AG08396 (cell line): ENCODE data around the gene TAF1L.
"Not testable (repeated sequence)": the region's sequence is repeated elsewhere in the genome, so short reads cannot be mapped to it uniquely, and the experiment has no call there.

Experiments used
- DNase-seq: peaks from one replicate; pipeline ENCODE4 v3.0.0; 2012; ENCODE audit warnings: low spot score, mixed read lengths

TAF1L gene, protein sequence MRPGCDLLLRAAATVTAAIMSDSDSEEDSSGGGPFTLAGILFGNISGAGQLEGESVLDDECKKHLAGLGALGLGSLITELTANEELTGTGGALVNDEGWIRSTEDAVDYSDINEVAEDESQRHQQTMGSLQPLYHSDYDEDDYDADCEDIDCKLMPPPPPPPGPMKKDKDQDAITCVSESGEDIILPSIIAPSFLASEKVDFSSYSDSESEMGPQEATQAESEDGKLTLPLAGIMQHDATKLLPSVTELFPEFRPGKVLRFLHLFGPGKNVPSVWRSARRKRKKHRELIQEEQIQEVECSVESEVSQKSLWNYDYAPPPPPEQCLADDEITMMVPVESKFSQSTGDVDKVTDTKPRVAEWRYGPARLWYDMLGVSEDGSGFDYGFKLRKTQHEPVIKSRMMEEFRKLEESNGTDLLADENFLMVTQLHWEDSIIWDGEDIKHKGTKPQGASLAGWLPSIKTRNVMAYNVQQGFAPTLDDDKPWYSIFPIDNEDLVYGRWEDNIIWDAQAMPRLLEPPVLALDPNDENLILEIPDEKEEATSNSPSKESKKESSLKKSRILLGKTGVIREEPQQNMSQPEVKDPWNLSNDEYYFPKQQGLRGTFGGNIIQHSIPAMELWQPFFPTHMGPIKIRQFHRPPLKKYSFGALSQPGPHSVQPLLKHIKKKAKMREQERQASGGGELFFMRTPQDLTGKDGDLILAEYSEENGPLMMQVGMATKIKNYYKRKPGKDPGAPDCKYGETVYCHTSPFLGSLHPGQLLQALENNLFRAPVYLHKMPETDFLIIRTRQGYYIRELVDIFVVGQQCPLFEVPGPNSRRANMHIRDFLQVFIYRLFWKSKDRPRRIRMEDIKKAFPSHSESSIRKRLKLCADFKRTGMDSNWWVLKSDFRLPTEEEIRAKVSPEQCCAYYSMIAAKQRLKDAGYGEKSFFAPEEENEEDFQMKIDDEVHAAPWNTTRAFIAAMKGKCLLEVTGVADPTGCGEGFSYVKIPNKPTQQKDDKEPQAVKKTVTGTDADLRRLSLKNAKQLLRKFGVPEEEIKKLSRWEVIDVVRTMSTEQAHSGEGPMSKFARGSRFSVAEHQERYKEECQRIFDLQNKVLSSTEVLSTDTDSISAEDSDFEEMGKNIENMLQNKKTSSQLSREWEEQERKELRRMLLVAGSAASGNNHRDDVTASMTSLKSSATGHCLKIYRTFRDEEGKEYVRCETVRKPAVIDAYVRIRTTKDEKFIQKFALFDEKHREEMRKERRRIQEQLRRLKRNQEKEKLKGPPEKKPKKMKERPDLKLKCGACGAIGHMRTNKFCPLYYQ (N-terminal part only)

DNA sequence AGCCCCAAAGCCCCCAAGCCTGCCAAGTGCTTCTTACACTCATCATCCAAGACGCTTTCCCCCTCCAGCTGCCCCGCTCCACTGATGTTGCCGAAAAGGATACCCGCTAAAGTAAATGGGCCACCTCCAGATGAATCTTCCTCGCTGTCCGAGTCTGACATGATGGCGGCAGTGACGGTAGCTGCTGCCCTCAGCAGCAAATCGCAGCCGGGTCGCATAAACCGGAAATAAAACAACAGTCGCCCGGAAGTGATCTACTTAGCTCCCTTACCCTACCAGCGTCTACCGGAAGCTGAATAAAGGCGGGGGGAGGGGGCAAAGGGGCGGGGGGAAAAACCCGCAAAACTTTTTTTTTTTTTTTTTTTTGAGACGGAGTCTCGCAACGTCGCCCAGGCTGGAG, at the start of gene TAF1L:
Gene TAF1L (minus strand): TSS at position 308 of the 400 bp plus-strand sequence. CDS start 90 bp downstream, at position 218.
- no peak for DNase-seq

DNA sequence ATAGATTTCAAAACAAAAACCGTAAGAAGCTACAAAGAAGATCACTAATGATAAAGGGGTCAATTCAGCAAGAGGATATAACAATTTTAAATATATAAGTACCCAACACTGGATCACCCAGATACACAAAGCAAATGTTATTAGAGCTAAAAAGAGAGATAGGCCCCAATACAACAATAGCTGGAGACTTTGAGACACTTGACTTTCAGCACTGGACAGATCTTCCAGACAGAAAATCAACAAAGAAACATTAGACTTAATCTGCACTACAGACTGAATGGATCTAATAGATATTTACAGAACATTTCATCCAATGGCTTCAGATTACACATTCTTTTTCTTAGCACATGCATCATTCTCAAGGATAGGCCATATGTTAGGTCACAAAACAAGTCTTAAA, 46.3 kb upstream of the TAF1L start:
- no peak for DNase-seq

DNA sequence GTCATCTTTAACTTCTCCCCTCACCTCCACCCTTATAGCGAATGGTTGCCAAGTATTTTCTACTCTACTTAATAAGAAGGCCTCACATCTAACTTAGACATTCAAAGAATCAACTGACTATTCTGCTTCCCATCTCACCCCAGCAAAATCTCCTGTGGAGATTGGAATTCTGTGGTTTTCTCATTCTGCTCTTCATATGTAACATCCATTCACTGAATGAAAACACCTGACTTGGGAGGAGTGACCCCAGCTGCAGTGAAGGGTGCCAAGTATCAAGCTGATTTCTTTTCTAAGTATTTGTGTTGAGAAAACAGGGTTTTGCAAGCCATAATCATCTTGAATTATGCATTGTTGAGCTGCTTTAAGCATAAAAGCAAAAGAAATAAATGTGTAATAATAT, 42.5 kb upstream of the TAF1L start:
- no peak for DNase-seq

DNA sequence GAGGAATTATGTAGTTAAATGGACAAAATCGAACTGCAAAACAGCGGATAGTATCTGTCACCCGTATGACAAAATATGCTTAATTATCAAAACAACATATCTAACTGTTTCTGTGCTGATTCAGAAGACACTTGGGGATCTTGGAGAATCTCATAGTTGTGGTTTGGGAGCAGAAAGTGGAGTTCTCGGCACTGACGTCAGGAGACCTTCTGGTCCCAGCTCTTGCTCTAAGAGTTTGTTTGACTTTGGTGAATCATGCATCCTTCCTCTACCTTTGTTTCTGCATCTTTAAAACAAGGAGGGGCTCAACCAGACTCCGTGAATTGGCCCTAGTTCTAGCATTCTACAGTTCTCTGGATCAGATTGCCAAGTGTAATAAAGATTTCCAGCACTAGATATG, 37.0 kb upstream of the TAF1L start:
- DNase-seq = peak; percentile 13

DNA sequence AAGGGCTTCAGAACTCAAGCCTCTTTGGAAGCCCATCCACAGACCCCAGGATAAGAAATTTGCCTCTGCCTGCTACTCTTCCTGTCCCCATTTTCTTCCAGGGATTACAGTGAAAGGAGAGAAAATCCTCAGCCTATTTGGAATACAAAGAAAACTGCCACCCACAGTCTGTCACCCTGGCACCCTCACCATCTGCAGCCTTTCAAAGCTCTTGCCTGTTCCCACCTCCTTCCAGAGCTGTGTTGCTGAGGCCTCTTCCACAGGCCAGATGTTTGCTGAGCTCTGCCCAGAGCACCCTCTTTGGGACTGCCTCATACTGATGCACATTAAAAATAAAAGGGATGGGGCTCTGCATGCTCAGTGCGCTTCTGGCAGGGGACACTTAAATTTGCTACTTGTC, 35.9 kb upstream of the TAF1L start:
- DNase-seq = no peak

DNA sequence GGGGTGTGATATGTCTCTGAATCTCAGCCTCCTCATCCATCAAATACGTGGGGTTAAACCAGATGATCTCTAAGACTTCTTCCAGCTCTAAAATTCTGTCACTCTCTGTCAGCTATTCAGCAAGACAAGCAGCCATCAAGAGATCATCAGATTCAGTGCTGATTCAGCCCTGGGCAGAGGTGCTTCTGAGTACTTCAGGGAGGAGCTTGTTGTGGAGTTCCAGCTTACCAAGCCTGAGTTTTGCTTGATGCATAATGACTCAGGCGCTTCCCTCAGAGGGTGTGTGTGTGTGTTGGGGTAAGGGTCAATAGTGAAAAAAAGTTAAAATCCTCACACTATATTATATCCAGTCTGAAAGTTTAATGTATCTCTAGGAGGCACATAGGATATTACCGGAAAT, 29.6 kb upstream of the TAF1L start:
- DNase-seq = no peak

DNA sequence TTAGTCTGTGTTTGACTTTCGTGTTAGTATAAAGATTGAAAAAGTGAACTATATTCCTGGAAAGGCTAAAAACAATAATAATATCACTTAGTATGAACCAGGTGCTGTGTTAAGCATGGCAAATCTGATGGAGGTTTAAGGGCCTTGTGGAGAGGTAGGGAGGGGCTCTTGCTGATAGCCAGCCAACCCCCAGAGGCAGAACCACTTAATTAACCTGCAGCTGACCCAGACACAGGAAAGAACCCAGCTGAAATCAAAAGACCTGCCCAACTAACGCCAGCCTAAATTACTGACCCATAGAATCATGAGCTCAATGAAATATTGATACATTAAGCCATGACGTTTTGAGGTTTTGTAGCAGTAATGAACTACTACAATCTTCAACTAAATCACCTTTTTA, 28.3 kb upstream of the TAF1L start:
- no peak for DNase-seq

DNA sequence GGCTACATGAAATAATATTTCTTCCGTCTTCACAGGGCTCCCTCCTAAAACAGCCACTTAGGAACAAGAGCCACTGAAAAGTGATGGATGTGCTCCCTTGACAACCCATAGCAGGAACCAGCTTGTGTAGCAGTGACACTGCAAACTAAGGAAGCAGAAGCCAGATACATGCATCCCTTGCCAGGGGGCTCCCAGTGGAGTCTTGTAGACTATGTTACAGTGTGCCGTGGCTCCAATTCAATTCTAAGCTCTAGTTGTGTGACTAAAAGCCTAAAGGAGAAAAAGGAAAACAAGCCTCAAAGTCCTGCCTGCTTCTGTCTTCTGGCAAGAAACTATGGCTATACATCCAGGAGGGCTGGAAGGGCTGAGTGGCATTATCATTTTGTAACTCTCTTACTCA, 12.2 kb upstream of the TAF1L start:
- no peak for DNase-seq

DNA sequence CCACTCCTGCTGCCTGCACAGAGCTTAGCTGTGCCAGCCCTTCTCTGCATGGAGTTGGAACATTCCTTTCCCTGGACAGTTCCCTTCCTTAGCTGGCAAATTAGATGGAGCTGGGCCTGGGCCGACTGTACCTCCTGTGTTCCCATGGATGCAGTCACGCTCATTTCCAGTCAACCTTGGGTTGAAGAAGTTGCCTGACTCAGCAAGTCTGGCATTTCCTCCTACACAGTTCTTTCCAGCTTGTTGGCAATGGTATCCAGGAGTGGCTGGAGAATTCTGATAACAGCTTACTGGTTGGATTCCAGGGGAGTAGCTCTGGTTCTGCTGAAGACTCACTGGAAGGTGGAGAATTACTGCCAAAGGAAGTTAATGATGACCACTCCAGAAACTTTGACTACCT, 9.2 kb upstream of the TAF1L start:
- DNase-seq = peak; percentile 39

DNA sequence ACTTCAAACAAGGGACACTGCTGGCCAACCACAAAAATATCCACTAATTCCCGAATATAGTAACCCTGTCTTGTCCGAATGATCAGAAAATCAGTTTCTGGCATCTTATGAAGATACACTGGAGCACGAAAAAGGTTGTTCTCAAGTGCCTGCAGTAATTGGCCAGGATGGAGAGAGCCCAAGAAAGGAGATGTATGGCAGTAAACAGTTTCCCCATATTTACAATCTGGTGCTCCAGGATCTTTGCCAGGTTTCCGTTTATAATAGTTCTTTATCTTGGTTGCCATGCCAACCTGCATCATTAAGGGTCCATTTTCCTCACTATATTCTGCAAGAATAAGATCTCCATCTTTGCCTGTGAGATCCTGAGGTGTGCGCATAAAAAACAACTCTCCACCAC, 2.3 kb downstream of the TAF1L start:
- not testable (repeated sequence) for DNase-seq

DNA sequence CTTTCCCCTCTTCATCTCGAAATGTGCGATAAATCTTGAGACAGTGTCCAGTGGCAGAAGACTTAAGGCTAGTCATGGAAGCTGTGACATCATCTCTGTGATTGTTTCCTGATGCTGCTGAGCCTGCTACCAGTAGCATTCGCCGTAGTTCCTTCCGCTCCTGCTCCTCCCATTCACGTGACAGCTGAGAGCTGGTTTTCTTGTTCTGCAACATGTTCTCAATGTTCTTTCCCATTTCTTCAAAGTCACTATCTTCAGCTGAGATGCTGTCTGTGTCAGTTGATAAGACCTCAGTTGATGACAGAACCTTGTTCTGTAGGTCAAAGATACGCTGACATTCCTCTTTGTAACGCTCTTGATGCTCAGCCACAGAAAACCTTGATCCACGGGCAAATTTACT, 3.5 kb downstream of the TAF1L start:
- no peak for DNase-seq

DNA sequence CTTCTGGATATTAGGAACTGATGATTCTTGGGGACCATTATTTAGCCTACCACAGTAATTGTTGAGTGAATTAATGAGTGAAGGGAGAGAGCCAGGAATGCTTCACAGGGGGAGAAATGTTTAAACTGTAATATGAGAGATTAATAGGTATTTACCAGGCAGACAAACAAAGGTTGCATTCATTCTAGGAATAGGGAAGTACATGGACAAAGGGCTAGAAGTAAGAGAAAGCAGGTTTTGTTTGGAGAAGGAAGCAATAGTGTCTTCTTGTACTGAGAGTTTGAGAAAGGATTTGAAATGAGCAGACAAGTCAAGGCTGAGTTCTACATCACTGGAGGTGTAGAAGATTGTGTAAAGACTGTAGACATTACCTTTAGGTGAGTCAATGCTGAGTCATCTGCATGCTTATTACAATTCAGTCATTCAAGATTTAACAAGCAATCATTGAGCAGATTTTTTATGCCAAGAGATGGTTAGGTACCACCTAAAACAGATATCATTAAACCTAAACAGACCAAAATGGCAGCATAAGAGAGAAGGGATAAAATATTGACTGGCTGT, 8.0 kb downstream of the TAF1L start:
- no peak for DNase-seq

DNA sequence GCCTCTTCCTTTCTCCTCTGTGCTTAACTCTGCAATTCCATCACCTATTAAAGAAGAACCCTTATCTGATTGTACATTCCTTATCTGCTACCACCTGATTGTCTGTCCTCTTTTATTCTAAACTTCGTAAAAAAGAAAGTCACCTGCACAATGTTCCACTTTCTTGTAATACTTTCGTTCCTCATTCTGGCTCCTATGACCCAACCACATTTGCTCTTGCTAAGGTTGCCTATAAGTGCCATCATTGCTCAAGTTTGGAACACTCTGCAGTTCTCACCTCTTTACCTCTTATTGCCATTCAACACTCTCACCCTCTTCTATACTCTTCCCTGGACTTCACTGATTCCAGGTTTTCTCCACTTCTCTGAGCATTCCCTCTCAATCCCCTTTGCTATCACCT, 10.1 kb downstream of the TAF1L start:
- DNase-seq = no peak

DNA sequence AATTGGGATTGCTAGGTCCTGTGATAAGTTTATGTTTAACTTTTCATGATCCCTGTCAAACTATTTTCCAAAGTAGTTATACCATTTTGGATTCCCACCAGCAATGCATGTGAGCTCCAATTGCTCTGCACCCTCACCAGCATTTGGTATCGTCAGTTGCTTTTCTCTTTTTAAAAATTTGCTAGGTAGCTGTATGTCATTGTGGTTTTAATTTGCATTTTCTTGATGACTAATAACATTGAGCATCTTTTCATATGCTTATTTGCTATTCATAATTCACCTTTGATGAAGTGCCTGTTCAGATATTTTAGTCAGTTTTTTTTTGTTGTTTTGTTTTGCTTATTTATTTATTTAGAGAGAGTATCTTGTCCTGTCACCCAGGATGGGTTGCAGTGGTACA, 12.5 kb downstream of the TAF1L start:
- DNase-seq = no peak

DNA sequence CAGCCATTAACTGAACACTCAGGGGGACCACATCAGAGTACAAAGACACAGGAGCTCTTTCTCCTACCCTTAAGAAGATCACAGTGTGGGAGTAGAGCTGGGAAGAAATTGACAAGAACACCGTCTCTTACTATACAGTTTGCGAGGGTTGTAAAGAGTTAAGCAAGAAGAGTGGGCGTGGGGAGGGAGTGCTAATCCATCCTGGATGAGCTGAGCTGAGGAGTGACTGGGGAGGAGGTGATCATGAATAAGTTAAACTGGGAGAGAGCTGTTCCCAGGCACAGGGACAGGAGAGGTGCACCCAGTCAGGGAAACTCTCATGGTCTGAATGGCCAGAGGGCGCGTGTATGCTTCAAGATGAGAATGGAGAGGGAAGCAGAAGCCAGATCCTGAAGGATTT, 17.2 kb downstream of the TAF1L start:
- DNase-seq = no peak

DNA sequence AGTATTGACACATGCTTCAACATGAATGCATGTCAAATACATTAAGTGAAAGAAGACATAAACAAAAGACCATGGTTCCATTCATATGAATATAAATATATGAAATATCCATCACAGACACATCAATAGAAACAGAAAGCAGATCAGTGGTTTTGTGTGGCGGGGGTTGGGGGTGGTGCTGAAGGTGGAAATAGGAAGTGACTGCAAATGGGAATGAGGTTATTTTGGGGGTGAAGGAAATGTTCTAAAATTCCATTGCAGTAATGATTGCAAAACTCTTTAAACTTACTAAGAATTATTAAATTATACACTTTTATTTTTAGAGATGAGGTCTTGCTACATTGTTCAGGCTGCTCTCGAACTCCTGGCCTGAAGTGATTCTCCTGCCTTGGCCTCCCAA, 28.7 kb downstream of the TAF1L start:
- DNase-seq = no peak

DNA sequence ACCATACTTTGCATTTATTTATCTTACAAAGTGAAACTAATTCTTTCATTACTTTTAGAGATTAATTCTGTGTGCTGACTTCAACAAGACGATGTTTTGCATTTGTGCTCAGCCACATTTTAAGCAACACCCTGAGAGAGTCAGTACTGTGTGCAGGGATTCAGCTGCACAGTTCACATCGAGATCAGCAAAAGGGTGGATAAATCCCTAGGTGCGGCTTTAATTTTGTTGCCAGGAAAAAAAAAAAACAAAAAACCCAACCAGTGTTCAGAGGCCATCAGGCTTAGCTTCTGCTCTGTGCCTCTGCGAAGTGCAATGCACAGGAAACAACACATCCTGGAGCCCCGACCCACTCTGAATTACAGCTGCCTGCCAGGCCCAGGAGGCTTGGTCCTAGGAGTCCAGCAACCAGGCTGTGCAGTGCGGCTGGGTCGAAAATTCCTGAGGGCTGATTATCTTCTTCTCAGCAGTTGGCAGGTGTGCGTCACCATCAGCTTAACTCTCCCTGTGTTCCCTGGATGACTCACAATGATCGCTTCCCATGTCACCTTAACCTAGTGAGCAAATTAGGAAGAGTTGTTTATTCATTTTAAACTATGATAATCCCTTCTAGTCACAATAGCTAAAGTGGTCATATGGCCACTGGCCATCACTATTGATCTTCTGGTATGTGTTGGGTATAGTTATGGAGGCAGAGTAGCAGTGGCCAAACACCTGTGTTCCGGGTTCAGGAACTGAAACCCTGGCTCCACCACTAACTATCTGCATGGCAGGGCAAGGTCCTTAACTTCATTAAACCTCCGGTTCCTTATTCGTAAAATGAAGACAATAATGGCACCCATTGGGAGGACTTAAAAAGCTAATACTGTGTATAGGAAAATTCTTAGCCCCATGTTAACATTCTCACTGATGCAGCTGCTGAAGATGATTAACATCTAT, 31.3 kb downstream of the TAF1L start:
- DNase-seq = no peak

DNA sequence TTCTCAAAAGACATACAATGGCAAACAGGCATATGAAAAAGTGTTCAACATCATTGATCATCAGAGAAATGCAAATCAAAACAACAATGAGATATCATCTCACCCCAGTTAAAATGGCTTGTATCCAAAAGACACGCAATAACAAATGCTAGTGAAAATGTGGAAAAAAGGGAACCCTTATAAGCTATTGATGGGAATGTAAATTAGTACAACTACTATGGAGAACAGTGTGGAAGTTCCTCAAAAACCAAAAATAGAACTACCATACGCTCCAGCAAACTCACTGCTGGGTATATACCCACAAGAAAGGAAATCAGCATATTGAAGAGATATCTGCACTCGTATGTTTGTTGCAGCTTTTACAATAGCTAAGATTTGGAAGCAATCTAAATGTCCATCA, 36.4 kb downstream of the TAF1L start:
- not testable (repeated sequence) for DNase-seq

DNA sequence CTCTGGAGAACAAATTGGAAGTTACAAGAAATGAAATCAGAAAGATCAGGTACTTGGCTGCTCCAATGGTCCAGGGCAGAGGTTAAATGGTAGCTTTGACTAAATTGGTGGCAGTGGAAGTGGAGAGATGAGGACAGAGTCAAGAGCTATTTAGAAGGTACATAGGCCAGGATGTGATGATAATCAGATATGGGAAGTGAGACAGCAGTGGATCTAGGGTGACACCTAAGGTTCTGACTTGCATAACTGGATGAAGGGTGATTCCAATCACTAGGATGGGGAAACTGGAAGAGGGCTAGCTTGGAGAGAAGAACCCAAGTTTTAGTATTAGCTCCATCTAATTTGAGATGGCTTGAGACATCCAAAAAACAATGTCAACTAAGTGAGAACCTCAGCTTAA, 38.5 kb downstream of the TAF1L start:
- no peak for DNase-seq

DNA sequence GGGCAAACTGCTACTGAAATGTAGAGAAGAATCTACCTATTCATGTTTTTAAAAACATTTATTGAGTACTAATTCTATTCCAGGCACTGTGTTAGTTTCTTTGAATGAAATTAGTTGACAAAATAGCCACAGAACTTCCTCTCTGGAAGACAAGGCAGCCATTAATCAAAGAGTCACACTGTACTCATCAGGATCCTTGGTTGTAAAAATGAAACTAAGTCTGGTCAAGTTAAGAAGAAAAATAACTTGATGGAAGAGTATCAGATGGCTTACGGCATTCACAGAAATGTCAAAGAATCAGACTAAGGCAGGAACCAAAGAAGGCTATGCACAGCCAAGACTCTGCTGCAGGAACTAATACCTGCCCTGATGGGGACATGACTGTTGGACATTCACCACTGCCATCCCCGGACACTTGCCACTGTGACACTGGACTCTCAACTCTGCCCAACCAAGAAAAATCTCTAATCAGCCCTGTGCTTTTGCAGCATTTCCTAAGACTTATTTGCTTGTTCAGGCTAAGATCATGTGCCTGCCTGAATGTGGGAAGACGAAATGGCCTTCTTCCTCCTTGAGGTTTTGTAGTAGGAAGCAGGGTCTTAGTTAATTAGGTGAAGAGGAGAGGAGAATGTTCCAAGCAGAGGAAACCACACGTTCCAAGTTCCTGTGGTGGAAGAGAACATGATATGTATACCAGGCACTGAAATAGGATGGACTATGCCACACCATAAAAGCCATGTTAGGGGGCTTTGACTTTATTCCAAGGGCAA, 39.2 kb downstream of the TAF1L start:
- DNase-seq = no peak
